ENCODE results near the gene KLK12. TPM values are rescaled to one million over a fixed set of nuclear protein-coding genes. Genes with fewer than 3 reads are reported as not detected.

KLK12 gene
- total RNA-seq, 6 donors from 2014 or later = 0.54 to 2.0 TPM; not detected in 4

- Histone ChIP-seq H3K27ac (no peak overlapping the region), H3K9me3 (no peaks in the 10 kb centered on the region), H3K4me1 (no peaks in the 10 kb centered on the region), H3K27me3 (no peaks in the 10 kb centered on the region), H3K36me3 (no peaks in the 10 kb centered on the region), H3K4me3 (no peak overlapping the region)
- ATAC-seq (ENCODE audit: low FRiP score in 2 of 2) (no peak), DNase-seq (no peak)
- TF ChIP-seq POLR2A (IDR thresholded peaks at IDR 0.05) (no peak), POLR2AphosphoS5 (IDR thresholded peaks at IDR 0.05) (no peak), EP300 (IDR thresholded peaks at IDR 0.05) (no peak)
- WGBS, 2 donors = 87 to 89% methylated on average over 14 of the region's 14 CpGs
Measured at GRCh38 chr19:51081476-51081875, 46.7 kb upstream of the KLK12 start.

DNA sequence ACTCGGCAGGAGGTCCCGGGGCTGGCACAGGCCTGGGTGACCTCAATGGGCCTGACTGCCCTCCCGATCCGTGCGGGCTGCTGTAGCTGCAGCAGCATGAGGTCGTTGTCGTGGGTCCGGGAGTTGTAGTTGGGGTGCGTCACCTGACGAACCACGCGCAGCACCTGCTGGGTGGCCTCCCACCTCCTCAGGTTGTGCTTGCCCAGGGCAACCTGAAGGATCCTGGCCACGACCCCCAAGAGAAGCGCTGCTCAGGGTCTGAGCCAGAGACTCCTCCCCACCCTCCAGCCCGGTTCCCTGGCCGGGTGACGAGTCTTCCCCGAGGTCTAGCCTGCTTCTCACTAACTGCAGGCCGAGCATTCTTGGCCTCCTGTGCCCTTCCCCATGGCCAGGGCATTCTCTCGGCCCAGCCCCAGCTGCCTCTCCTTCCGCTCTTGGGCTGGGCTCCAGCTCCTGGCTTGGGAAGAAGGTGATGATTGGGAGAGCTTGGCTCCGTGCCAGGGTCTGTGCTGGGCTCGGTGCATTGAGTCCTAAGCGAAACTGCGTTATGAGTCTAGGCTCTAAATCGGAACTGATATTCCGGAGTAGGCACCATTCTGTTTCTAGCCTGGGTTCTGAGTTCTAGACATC, 44.8 kb upstream of the KLK12 start:
- Histone ChIP-seq H3K36me3 (no peaks in the 10 kb centered on the region), H3K9me3 (peaks cover 0 to 3% (median 0%) of the 10 kb centered on the region in 4 donors), H3K4me3 (no peak overlapping the region), H3K27ac (no peak overlapping the region), H3K4me1 (no peaks in the 10 kb centered on the region), H3K27me3 (no peaks in the 10 kb centered on the region)
- TF ChIP-seq EP300 (IDR thresholded peaks at IDR 0.05) (no peak), CTCF (IDR thresholded peaks at IDR 0.05) (no peak), POLR2A (IDR thresholded peaks at IDR 0.05) (no peak), POLR2AphosphoS5 (IDR thresholded peaks at IDR 0.05) (no peak)
- 84 to 85% methylated on average over 7 to 27 of the region's 27 CpGs for WGBS, 2 donors
- ATAC-seq (ENCODE audit: low FRiP score in 2 of 2) (peak in 1 of 2 donors; percentile 13), DNase-seq (peak in 1 of 2 donors; percentile 73)

- 88 to 96% methylated on average over 5 to 6 of the region's 6 CpGs for WGBS, 2 donors
- no peaks in the 10 kb centered on the region for H3K36me3 ChIP-seq
- ATAC-seq (ENCODE audit: low FRiP score in 2 of 2) = no peak
- no peak overlapping the region for H3K27ac ChIP-seq
- H3K4me1 ChIP-seq = no peaks in the 10 kb centered on the region
- no peaks in the 10 kb centered on the region for H3K27me3 ChIP-seq
- no peak for DNase-seq
- no peak for TF ChIP-seq POLR2A (IDR thresholded peaks at IDR 0.05)
- no peak for TF ChIP-seq EP300 (IDR thresholded peaks at IDR 0.05)
- TF ChIP-seq POLR2AphosphoS5 (IDR thresholded peaks at IDR 0.05) = no peak
- no peak for TF ChIP-seq CTCF (IDR thresholded peaks at IDR 0.05)
- H3K4me3 ChIP-seq = no peak overlapping the region
- H3K9me3 ChIP-seq = peaks cover 0 to 11% (median 3%) of the 10 kb centered on the region in 4 donors
Measured at GRCh38 chr19:51078731-51079130, 43.9 kb upstream of the KLK12 start.

DNA sequence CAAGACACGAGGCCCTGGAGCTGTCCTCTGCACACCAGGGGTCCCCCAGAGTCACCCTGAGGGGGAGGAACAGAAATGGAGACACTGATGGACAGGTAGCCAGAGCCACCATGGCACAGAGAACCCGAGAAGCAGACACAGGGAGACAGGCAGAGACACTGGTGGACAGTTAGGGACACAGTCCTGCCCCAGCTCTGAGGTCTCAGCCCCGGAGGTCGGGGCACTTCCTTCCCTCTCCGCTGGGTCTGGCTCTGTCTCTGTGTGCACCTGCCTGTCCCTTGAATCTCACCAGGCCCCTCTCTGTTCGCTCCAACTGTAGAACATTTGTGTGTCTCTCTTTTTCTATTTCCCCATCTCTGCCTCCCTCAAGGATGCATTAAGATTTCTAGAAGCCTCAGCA, 43.3 kb upstream of the KLK12 start:
- Histone ChIP-seq H3K4me3 (no peak overlapping the region), H3K4me1 (no peaks in the 10 kb centered on the region), H3K36me3 (no peaks in the 10 kb centered on the region), H3K9me3 (peaks cover 2 to 11% (median 9%) of the 10 kb centered on the region in 4 donors), H3K27ac (no peak overlapping the region), H3K27me3 (no peaks in the 10 kb centered on the region)
- ATAC-seq (ENCODE audit: low FRiP score in 2 of 2) (no peak), DNase-seq (no peak)
- 50 to 59% methylated on average over 5 to 6 of the region's 6 CpGs for WGBS, 2 donors
- TF ChIP-seq POLR2AphosphoS5 (IDR thresholded peaks at IDR 0.05) (no peak), POLR2A (IDR thresholded peaks at IDR 0.05) (no peak), EP300 (IDR thresholded peaks at IDR 0.05) (no peak), CTCF (IDR thresholded peaks at IDR 0.05) (no peak)

DNA sequence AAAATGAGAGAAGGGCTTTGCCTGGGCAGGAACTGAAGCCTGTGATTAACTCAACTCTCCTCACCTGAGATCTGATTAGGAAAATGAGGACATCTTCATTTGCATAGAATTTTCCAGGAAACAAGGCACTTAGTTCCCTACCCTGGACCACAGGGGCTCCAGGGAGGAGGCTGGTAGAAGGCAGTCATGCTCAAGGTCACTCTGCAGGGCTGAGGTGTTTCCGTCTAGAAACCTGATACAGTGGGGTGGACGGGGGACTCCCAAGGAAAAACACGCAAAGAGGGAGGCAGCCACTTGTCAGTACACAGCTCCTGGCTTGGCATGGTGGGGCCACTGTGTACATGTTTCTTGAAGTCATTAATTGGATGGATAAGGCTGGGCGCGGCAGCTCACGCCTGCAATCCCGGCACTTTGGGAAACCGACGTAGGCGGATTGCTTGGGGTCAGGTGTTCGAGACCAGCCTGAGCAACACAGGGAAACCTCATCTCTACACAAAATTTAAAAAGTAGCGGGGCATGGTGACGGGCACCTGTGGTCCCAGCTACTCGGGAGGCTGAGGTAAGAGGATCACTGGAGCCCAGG, 41.9 kb upstream of the KLK12 start:
- DNase-seq (no peak), ATAC-seq (ENCODE audit: low FRiP score in 2 of 2) (no peak)
- Histone ChIP-seq H3K27me3 (no peaks in the 10 kb centered on the region), H3K4me3 (no peak overlapping the region), H3K27ac (no peak overlapping the region), H3K4me1 (no peaks in the 10 kb centered on the region), H3K9me3 (peaks cover 2 to 11% (median 10%) of the 10 kb centered on the region in 4 donors), H3K36me3 (no peaks in the 10 kb centered on the region)
- 78 to 85% methylated on average over 14 of the region's 14 CpGs for WGBS, 2 donors
- TF ChIP-seq CTCF (IDR thresholded peaks at IDR 0.05) (no peak), POLR2AphosphoS5 (IDR thresholded peaks at IDR 0.05) (no peak), EP300 (IDR thresholded peaks at IDR 0.05) (no peak), POLR2A (IDR thresholded peaks at IDR 0.05) (no peak)

Data from upper lobe of left lung (tissue), 6 donors.